SU-DHL-6 (cell line): ENCODE results near the gene CST9.

Experiments used
- EZH2phosphoT487 ChIP-seq: fragments of 200-600 bp; sonication (generic), shearing (Covaris generic); conservative IDR thresholded peaks from 2 replicates; pipeline ENCODE4 v1.6.1; 2018; ENCODE audit warnings: mild to moderate bottlenecking, antibody characterized with exemption, low read length, moderate library complexity, mixed read lengths
- TF ChIP-seq, protein P1 (sequence below): fragments of 200-600 bp; sonication (generic); IDR thresholded peaks from one replicate; pipeline ENCODE4 v1.5.1; 2017; ENCODE audit warnings: antibody characterized with exemption, mild to moderate bottlenecking, low read length, moderate library complexity; ENCODE audit not compliant: insufficient read depth, poor library complexity, severe bottlenecking

DNA sequence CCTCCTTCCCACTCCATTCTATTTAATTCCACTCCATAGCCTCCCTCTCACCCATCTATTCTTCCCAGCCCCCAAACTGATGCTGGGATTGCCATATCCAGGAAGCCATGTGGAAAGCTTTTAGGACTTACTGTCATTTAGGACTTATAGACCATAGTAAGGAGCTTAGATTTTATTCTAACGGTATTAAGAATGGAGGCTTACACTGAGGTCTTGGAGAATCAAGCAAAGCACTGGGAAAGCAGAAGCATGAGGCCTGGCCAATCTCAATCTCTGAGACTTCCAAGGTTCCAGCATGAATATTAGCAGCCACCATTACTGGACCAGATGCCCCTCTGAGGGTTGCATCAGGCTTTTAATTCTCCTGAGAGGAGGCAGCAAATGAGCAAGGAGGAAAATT is 1.4 kb downstream of the CST9 start:
- TF ChIP-seq, protein P1, sequence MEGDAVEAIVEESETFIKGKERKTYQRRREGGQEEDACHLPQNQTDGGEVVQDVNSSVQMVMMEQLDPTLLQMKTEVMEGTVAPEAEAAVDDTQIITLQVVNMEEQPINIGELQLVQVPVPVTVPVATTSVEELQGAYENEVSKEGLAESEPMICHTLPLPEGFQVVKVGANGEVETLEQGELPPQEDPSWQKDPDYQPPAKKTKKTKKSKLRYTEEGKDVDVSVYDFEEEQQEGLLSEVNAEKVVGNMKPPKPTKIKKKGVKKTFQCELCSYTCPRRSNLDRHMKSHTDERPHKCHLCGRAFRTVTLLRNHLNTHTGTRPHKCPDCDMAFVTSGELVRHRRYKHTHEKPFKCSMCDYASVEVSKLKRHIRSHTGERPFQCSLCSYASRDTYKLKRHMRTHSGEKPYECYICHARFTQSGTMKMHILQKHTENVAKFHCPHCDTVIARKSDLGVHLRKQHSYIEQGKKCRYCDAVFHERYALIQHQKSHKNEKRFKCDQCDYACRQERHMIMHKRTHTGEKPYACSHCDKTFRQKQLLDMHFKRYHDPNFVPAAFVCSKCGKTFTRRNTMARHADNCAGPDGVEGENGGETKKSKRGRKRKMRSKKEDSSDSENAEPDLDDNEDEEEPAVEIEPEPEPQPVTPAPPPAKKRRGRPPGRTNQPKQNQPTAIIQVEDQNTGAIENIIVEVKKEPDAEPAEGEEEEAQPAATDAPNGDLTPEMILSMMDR: no peak
- TF ChIP-seq EZH2phosphoT487: no peak
